Urinary bladder (tissue), 4 donors: ENCODE results near the gene MEI1. TPM values are rescaled to one million over a fixed set of nuclear protein-coding genes. Genes with fewer than 3 reads are reported as not detected.

ENCODE experiments used
- DNase-seq: peaks from one replicate; pipeline ENCODE4 v3.0.0-alpha.2; 2015; ENCODE audit errors: extremely low spot score
- H3K27ac ChIP-seq: one replicate; pipeline ENCODE4 v1.5.1; 2013; ENCODE audit warnings: low read depth, mild to moderate bottlenecking, moderate library complexity
- H3K36me3 ChIP-seq: one replicate; pipeline ENCODE4 v1.6.1; 2013; ENCODE audit warnings: mild to moderate bottlenecking, moderate library complexity; ENCODE audit not compliant: insufficient read depth
- H3K4me1 ChIP-seq: one replicate; pipeline ENCODE4 v1.6.1; 2013; ENCODE audit warnings: mild to moderate bottlenecking, moderate library complexity; ENCODE audit not compliant: insufficient read depth
- H3K4me3 ChIP-seq: one replicate; pipeline ENCODE4 v1.5.1; 2013; ENCODE audit warnings: low read depth, low read length
- WGBS: extraction: QIAGEN DNeasy Blood & Tissue Kit; methylation state at CpG from one replicate; pipeline ENCODE4 v1.1.7; 2013; 5-methylcytosine and 5-hydroxymethylcytosine counted together
- polyA plus RNA-seq: library from polyadenylated mRNA; stranded (reverse); fragments of 200-250 nt; gene quantifications from one replicate; pipeline ENCODE4 v1.2.3, GENCODE V29; 2013
- total RNA-seq: library from RNA; depleted of rRNA; stranded (reverse); fragments of >200 nt; gene quantifications from one replicate; pipeline ENCODE4 v1.2.3, GENCODE V29; 2014
- donor health status: healthy with polysubstance abuse.
- donor health status: healthy.

Gene MEI1
- total and polyA plus RNA-seq, 2 donors = 0.95 to 1.3 TPM

- under 1% methylated on average over 62 of the region's 62 CpGs for WGBS
- Histone ChIP-seq H3K4me3 (peak within 1 kb of the TSS; percentile 80), H3K27ac (peak within 1 kb of the TSS; percentile 95), H3K36me3 (no peaks in the 10 kb centered on the region), H3K4me1 (no peaks in the 10 kb centered on the region)
- peak; percentile 85 for DNase-seq
Measured at GRCh38 chr22:41688365-41689211, 10.7 kb upstream of the MEI1 start, which contains the start of gene SNU13. SNU13 (minus strand) TSS chr22:41688867; CDS start chr22:41688796, 71 bp downstream.

- no peak for DNase-seq
- H3K4me1 ChIP-seq = no peaks in the 10 kb centered on the region
- no peak overlapping the region for H3K4me3 ChIP-seq
- H3K36me3 ChIP-seq = no peaks in the 10 kb centered on the region
- no peak overlapping the region for H3K27ac ChIP-seq
- WGBS = 89% methylated on average over 3 of the region's 3 CpGs
Measured at GRCh38 chr22:41690476-41690875, 8.8 kb upstream of the MEI1 start.

- H3K36me3 ChIP-seq = no peaks in the 10 kb centered on the region
- DNase-seq = no peak
- no peak overlapping the region for H3K27ac ChIP-seq
- no peaks in the 10 kb centered on the region for H3K4me1 ChIP-seq
- H3K4me3 ChIP-seq = no peak overlapping the region
- WGBS = 94% methylated on average over 2 of the region's 2 CpGs
Measured at GRCh38 chr22:41695211-41695610, 4.1 kb upstream of the MEI1 start.

- no peak for DNase-seq
- H3K27ac ChIP-seq = no peak overlapping the region
- 53% methylated on average over 11 of the region's 11 CpGs for WGBS
- no peaks in the 10 kb centered on the region for H3K4me1 ChIP-seq
- H3K36me3 ChIP-seq = no peaks in the 10 kb centered on the region
- H3K4me3 ChIP-seq = no peak overlapping the region
Measured at GRCh38 chr22:41696703-41697102, 2.6 kb upstream of the MEI1 start.

- Histone ChIP-seq H3K27ac (no peak overlapping the region), H3K36me3 (no peaks in the 10 kb centered on the region), H3K4me1 (no peaks in the 10 kb centered on the region), H3K4me3 (no peak overlapping the region)
- WGBS = 24% methylated on average over 12 of the region's 12 CpGs
- DNase-seq = peak; percentile 85
Measured at GRCh38 chr22:41697126-41697775, 2.1 kb upstream of the MEI1 start.

- 96% methylated on average over 16 of the region's 16 CpGs for WGBS
- Histone ChIP-seq H3K36me3 (no peaks in the 10 kb centered on the region), H3K27ac (no peak overlapping the region), H3K4me3 (no peak overlapping the region), H3K4me1 (no peaks in the 10 kb centered on the region)
- no peak for DNase-seq
Measured at GRCh38 chr22:41700108-41700364, 733 bp downstream of the MEI1 start.

- WGBS = 91% methylated on average over 9 of the region's 9 CpGs
- H3K4me3 ChIP-seq = no peak overlapping the region
- H3K27ac ChIP-seq = no peak overlapping the region
- H3K36me3 ChIP-seq = no peaks in the 10 kb centered on the region
- DNase-seq = no peak
- no peaks in the 10 kb centered on the region for H3K4me1 ChIP-seq
Measured at GRCh38 chr22:41702763-41703162, 3.5 kb downstream of the MEI1 start.

GRCh38 chr22:41709341-41709740, 10.0 kb downstream of the MEI1 start:
- WGBS = 88% methylated on average over 10 of the region's 10 CpGs

GRCh38 chr22:41713004-41713403, 13.7 kb downstream of the MEI1 start:
- WGBS = 93% methylated on average over 9 of the region's 9 CpGs
- no peaks in the 10 kb centered on the region for H3K4me1 ChIP-seq
- no peaks in the 10 kb centered on the region for H3K36me3 ChIP-seq
- no peak overlapping the region for H3K4me3 ChIP-seq
- no peak for DNase-seq
- H3K27ac ChIP-seq = no peak overlapping the region

More at GRCh38 chr22:41709341-41709740, 10.0 kb downstream of the MEI1 start:
- Histone ChIP-seq H3K36me3 (no peaks in the 10 kb centered on the region), H3K4me1 (no peaks in the 10 kb centered on the region), H3K27ac (no peak overlapping the region), H3K4me3 (no peak overlapping the region)
- no peak for DNase-seq

GRCh38 chr22:41722496-41722895, 23.2 kb downstream of the MEI1 start:
- H3K4me1 ChIP-seq = no peaks in the 10 kb centered on the region
- no peak overlapping the region for H3K27ac ChIP-seq
- no peak for DNase-seq
- H3K4me3 ChIP-seq = no peak overlapping the region
- 61% methylated on average over 1 of the region's 1 CpG for WGBS
- H3K36me3 ChIP-seq = no peaks in the 10 kb centered on the region

GRCh38 chr22:41725510-41726110, 26.3 kb downstream of the MEI1 start:
- no peak overlapping the region for H3K27ac ChIP-seq
- 77% methylated on average over 9 of the region's 9 CpGs for WGBS
- DNase-seq = no peak
- H3K4me1 ChIP-seq = no peaks in the 10 kb centered on the region
- H3K4me3 ChIP-seq = no peak overlapping the region
- H3K36me3 ChIP-seq = no peaks in the 10 kb centered on the region

GRCh38 chr22:41731609-41732008, 32.3 kb downstream of the MEI1 start:
- Histone ChIP-seq H3K36me3 (no peaks in the 10 kb centered on the region), H3K27ac (no peak overlapping the region), H3K4me3 (no peak overlapping the region), H3K4me1 (no peaks in the 10 kb centered on the region)
- no peak for DNase-seq
- WGBS = 88% methylated on average over 2 of the region's 2 CpGs

- no peaks in the 10 kb centered on the region for H3K4me1 ChIP-seq
- no peak for DNase-seq
- H3K27ac ChIP-seq = no peak overlapping the region
- 86% methylated on average over 7 of the region's 7 CpGs for WGBS
- no peak overlapping the region for H3K4me3 ChIP-seq
- no peaks in the 10 kb centered on the region for H3K36me3 ChIP-seq
Measured at GRCh38 chr22:41732096-41732772, 32.9 kb downstream of the MEI1 start.
